HuH-7 (cell line): ENCODE measurements around the gene CDC42BPA.

Experiments
- DNase-seq: peaks from one replicate; pipeline ENCODE4 v3.0.0; 2011; ENCODE audit warnings: low spot score

Gene CDC42BPA

GRCh38 chr1:226990133-226990716 lies 328.1 kb downstream of the CDC42BPA start:
- DNase-seq, result no peak

GRCh38 chr1:226989085-226989920 lies 329.0 kb downstream of the CDC42BPA start:
- DNase-seq, result no peak

- peak; percentile 65 for DNase-seq
Observed at GRCh38 chr1:226988334-226988666, 330.0 kb downstream of the CDC42BPA start.

GRCh38 chr1:226987623-226988333 lies 330.5 kb downstream of the CDC42BPA start:
- DNase-seq, result no peak

GRCh38 chr1:226987179-226987536 lies 331.1 kb downstream of the CDC42BPA start:
- DNase-seq, result no peak

GRCh38 chr1:226986496-226987178 lies 331.7 kb downstream of the CDC42BPA start:
- peak; percentile 12 for DNase-seq

- DNase-seq, result peak; percentile 11
Observed at GRCh38 chr1:226985839-226986463, 332.3 kb downstream of the CDC42BPA start.

- DNase-seq, result peak; percentile 4
Observed at GRCh38 chr1:226985239-226985838, 333.0 kb downstream of the CDC42BPA start.

- no peak for DNase-seq
Observed at GRCh38 chr1:226984521-226985238, 333.6 kb downstream of the CDC42BPA start.

GRCh38 chr1:226983992-226984364 lies 334.3 kb downstream of the CDC42BPA start:
- no peak for DNase-seq

- no peak for DNase-seq
Observed at GRCh38 chr1:226983247-226983991, 334.9 kb downstream of the CDC42BPA start.

GRCh38 chr1:226982451-226983177 lies 335.7 kb downstream of the CDC42BPA start:
- no peak for DNase-seq

GRCh38 chr1:226981838-226982237 lies 336.5 kb downstream of the CDC42BPA start:
- DNase-seq, result no peak

- no peak for DNase-seq
Observed at GRCh38 chr1:226981386-226981817, 336.9 kb downstream of the CDC42BPA start.

- DNase-seq, result no peak
Observed at GRCh38 chr1:226980565-226981385, 337.5 kb downstream of the CDC42BPA start.

- DNase-seq, result no peak
Observed at GRCh38 chr1:226980122-226980560, 338.2 kb downstream of the CDC42BPA start.

GRCh38 chr1:226979517-226980121 lies 338.7 kb downstream of the CDC42BPA start:
- DNase-seq, result no peak

GRCh38 chr1:226979115-226979516 lies 339.2 kb downstream of the CDC42BPA start:
- no peak for DNase-seq
